ENCODE results near the gene NOC2L.
"Not testable (repeated sequence)": the region's sequence is repeated elsewhere in the genome, so short reads cannot be mapped to it uniquely, and the experiment has no call there.

Gene NOC2L

DNA sequence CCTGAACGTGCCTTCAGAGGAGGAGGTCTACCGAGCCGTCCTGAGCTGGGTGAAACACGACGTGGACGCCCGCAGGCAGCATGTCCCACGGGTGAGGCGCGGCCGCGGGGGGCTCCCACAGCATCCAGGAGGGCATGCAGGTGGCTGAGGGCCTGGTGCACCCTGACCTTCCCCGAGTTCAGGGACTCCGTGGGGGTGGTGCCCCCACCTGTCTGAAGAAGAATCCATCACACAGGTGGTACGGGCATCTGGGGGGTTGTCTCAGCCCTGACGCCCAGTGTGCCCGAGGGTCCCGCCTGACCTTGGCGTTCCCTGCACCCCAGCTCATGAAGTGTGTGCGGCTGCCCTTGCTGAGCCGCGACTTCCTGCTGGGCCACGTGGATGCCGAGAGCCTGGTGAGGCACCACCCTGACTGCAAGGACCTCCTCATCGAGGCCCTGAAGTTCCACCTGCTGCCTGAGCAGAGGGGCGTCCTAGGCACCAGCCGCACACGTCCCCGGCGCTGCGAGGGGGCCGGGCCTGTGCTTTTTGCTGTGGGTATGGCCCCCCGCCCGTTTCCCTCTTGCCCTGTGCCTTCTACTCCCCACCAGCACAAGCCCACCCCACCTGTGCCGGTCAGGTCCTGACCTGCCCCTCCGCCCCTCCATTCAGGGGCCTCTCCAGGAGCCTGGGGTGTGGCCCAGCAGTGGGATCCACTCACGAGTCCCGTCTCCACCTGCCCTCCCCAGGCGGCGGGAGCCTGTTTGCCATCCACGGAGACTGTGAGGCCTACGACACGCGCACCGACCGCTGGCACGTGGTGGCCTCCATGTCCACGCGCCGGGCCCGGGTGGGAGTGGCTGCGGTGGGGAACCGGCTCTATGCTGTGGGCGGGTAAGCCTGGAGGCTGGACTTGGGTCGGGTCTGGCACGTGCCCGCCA is 3.6 kb upstream of the NOC2L start:
- no peak for DNase-seq (ENCODE audit: low read depth)

DNA sequence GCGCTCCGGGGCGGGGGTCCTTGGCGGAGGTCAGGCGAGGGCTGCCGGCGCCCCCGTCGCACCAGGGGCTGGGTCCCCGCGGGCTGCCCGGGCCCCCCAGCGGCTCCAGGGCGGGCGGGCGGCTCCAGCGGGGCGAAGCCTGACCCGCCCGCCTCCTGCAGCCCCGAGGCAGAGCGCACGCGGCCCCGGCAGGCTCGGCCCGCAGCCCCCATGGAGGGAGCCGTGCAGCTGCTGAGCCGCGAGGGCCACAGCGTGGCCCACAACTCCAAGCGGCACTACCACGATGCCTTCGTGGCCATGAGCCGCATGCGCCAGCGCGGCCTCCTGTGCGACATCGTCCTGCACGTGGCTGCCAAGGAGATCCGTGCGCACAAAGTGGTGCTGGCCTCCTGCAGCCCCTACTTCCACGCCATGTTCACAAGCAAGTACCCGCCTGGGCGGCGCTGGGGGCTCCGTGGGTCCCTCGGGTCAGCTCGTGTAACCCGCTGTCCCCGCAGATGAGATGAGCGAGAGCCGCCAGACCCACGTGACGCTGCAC is 2.1 kb upstream of the NOC2L start:
- DNase-seq (ENCODE audit: low read depth) = peak; percentile 31

DNA sequence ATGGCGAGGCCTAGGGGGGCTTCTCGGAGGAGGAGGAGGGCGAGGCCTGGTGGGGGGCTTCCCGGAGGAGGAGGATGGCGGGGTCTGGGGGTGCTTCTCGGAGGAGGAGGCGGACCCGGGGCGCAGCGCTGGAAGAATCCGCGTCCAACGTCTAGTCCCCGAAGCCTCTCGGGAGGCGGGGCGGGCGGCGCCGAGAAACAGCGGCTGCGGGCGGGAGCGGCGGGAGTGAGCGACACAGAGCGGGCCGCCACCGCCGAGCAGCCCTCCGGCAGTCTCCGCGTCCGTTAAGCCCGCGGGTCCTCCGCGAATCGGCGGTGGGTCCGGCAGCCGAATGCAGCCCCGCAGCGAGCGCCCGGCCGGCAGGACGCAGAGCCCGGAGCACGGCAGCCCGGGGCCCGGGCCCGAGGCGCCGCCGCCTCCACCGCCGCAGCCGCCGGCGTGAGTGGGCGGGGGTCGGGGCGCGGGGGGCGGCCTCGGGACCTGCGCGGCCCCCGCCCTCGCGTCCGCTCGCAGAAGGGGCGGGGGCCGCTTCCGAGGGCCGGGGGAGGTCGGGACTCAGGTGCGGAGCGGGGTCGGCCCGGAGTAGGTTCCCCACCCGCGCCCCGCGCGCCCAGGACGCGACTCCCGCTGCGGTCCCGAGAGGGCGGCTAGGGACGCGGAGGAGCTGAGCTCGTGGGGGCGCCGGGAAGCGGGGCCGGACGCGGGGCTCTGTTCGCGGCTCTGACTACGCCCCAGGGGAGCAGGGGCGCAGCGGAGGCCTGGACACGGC is 1.5 kb upstream of the NOC2L start, which contains the start of gene KLHL17:
Gene KLHL17 (plus strand): TSS at position 222 of the 769 bp plus-strand sequence. CDS start 110 bp downstream, at position 332.
- peak; percentile 84 for DNase-seq (ENCODE audit: low read depth)

DNA sequence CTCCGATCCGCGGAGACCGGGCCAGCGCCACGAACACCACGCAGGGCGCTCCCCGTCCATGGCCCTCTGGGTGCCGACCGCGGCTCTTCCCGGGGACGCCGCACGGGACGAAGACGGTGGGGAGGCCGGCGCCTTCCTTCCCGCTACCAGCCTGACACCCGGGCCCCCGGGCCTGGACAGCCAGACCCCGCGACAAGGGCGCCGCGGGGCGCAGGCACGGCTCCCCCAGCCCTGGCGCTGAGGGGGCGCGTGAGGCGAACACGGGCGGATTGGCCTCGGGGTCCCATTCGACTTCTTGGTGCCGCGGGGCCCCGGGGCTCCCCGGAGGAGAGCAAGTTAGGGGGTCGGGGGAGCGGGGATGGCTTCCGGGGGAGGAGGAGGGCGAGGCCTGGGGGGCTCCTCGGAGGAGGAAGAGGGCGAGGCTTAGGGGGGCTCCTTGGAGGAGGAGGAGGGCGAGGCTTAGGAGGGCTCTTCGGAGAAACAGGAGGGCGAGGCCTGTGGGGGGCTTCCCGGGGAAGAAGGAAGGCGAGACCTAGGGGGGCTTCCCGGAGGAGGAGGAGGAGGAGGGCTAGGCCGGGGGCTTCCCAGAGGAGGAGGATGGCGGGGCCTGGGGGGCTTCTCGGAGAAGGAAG is 791 bp upstream of the NOC2L start:
- DNase-seq (ENCODE audit: low read depth) = no peak

DNA sequence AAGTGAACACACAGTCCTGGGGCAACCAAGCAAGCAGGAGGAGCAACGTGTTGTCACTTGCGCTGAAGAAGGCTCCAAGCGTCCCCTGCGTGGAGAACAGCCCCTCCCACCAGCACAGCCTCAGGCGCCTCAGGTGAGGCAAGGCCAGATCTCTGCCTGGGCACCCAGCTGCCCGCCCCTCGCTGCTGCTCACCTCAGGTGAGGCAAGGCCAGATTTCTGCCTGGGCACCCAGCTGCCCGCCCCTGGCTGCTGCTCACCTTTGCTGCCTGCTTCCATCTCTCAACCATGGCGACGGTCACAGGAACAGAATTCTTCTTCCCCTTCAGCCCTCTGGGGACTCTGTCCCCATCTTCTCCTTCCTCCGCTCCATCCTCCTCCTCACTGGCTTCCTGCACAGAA is 2.4 kb downstream of the NOC2L start:
- DNase-seq (ENCODE audit: low read depth) = no peak

DNA sequence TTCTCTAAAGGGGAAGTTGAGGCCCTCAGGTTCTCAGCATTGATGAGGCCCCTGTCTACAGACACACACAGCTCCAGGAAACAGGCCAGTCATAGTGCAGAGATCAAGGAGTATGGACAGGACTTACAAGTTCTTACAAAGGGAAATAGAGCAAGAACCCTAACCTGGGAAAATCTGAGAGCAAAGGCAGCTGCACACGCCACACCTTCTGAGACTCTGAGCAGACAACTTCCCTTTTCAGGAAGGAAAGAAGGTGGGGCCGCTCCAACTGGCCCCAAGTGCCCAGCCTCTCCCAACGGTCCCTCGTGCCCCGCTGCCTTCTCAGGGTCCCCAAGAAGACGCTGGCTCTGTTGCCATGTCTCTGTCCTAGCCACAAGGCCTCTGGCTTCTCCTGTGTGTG is 3.6 kb downstream of the NOC2L start:
- DNase-seq (ENCODE audit: low read depth) = no peak

DNA sequence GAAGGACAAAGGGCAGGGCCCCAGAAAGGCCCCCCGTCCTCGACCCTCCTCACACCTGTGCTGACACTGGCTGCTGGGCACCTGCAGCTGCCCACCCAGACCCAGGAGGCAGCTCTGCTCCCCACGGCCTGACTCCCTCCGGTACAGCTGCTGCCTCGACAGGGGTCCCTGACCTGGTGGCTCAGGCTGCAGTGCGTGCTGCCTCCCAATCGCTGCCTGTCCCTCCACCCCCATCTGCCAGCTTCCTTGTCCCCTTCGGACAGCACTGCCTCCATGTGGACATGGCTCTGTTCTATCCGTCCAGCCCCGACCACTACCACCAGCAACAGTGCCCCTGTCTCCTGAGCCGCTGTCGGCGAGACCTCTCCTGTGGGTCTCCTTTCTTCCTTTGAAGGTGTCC is 4.1 kb downstream of the NOC2L start:
- DNase-seq (ENCODE audit: low read depth) = no peak

DNA sequence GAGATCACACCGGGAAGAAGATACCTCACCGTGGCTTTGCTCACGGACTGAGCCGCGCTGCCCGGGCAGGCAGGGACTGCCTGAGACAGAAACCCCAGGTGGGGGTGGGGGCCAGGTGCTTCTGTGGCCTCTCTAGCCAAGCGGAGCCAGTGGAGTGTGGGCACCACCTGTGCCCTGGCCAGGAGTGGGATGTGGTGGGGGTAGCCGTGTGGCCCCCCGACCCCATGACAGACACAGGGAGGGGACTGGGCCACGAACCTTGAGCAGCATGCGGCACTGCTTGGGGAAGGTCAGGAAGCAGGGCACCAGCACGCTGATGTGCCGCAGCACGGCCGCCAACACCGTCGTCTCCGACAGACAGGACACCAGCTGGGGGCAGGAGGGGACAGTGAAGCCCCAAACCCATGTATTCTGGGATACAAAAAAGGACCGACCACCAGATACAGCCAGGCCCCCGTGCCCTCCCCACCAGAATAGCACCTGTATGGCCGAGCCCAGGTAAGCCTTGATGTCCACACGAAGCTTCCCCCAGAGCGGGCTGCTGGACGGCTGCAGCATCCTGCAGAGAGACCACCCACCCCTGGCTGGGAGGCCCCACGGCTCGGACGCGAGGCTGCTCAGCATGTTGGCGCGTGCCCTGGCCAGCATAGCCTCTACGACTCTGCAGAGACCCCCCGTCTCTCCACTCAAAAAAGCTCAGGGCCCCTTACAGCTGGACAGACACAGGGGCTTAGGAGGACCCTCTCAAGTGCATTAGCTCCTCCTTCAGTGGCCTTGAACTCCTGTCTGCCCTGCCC is 5.3 kb downstream of the NOC2L start:
- no peak for DNase-seq (ENCODE audit: low read depth)

DNA sequence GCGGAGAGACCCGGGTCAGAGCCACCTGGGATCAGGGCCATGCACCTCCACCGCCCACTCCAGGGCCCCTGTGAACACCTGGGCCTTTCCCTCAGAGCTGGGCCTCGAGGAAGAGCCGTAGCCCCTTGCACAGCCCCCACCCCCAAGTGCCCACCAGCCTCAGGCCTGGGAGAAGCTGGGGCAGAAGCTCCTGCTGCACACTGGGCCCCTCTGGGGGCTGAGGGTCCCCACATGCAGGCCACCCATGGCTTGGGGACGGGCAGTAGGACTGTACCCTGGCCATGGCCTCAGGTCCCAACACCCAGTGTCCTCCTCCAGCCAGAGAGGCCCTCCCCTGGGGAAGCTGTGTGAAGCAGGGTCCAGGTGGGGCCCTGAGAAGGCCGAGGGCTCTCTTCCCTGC is 6.5 kb downstream of the NOC2L start:
- no peak for DNase-seq (ENCODE audit: low read depth)

DNA sequence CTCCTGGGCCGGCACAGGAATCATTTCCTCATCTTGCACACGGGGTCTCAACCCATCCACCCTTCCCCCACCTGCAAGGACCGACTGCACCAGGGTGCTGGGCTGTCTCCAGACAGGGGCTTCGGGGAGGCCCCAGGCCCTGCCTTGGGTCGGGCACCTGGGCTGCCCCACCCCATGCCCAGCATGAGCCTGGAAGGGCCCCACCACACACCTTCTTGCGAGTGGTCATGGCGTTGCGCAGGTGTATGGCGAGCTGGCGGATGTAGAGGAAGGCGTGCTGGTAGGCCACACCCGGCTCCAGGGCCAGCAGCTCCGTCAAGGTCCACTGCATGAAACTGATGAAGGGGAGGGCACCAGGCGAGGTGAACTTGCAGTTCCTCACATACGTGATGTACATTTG is 6.9 kb downstream of the NOC2L start:
- DNase-seq (ENCODE audit: low read depth) = no peak

DNA sequence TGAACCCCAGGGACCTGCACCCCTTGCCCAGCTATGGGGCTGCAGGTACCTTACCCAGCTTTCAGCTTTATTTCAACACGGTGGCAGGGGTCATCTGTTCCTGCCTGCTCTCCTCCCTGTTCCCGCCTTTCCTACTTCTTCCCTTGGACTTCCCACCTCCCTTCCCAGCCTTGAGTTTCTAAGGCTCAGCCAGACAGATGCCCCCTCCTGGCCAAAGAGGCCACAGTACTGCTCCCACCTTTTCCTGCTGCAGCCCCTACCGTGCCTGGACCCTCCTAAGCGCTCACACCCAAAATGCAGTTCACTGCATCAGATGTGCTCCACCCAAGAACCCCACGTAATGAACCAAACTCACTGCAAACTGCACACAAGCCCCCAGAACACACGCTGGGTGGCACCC is 7.7 kb downstream of the NOC2L start:
- no peak for DNase-seq (ENCODE audit: low read depth)

DNA sequence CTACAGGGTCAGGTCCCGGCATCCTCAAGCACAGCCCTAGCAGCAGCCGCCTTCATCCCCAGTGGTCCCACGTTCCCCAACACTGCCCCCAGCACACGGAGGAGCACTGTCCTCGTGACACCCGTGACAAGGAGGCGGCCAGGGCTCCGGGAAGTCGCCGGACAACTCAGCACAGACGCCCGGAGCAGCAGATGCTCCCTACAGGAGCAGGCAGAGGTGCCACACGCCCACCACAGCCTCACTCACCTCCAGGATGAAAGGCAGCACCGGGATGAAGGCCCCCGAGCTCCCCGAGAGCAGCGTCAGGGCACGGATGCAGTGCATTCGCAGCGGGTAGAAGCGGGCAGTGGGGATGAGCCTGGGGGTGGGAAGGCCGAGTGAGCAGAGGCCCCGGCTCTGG is 8.2 kb downstream of the NOC2L start:
- no peak for DNase-seq (ENCODE audit: low read depth)

DNA sequence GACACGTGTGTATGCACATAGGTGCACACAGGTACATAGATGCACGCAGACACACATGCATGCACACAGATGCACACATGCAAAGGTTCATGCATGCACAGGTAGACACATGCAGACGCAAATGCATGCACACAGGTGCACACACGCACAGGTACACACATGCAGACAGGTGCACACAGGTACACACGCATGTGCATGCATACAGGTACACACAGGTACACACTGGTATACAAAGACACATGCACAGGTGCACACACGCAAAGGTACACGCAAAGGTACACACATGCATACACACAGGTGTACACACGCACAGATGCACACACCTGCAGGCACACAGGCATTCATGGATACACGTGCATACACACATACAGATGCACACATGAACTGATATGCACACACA is 8.8 kb downstream of the NOC2L start:
- DNase-seq (ENCODE audit: low read depth) = no peak

DNA sequence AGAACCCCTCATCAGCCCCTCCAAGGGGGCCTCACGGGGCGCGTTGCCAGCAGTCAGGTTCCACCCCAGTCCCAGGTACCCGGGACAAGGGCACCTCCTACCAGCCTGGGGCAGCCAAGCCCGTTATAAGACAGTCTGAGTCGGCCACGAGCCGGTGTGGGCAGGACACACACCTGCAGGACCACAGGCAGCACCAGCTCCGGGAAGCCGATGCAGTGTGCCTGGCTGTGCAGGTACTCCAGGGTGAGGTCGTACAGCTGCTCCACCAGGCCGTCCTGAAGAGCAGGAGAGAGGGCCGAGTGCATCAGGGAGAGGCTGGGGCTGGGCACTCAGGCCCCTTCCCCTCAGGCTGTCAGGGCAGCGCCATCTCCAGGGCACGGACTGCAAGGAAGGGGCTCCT is 11.1 kb downstream of the NOC2L start:
- DNase-seq (ENCODE audit: low read depth) = no peak

DNA sequence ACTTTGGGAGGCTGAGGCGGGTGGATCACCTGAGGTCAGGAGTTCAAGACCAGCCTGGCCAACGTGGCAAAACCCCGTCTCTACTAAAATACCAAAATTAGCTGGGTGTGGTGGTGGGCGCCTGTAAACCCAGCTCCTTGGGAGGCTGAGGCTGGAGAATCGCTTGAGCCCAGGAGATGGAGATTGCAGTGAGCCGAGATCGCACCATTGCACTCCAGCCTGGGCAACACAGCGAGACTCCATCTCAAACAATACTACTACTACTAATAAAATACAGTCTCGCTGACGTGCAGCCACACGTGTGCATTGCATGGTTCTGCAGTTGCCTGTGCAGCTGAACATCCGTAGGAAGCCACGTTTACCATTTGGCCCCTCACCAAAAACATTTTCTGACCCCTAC is 12.2 kb downstream of the NOC2L start:
- not testable (repeated sequence) for DNase-seq (ENCODE audit: low read depth)

DNA sequence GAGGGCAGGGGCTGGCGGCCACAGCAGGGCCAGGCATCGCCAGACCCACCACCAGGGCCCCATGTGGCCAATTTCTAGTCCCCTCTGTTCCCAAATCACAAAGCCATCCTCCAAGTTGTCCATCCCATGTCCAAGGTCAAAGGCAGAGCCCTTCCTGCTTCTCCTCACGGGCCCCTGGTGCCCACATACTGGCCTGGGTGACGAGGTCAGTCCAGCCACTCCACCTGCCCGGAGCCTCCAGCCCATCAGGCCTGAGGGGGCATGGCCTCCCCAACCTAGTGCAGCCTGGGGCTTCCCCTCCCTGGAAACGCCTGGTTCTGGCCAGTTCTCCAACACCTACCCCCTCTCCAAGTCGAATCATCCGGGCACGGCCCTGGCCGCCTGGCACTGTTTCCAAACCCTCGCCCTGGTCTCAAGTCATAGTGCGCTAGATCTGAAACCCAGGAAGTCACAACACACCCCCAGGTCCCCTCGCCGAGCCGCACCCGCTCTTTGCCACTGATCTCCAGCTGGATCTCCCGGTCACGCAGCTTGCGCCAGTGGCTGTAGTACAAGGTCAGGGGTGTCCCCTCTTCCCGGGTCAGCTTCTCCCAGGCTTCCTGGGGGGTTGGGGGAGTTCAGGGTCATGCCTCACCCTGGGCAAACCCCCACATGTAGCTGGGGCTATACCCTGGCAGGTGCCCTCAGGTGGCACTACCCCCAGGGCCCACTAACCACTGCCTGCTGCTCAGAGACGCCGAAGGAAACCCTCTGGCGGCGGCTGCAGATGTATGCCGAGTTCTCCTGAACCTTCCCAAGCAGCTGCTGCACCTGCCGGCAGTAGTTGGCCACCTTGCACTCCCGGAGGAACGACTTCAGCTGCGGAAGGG is 13.1 kb downstream of the NOC2L start:
- no peak for DNase-seq (ENCODE audit: low read depth)

DNA sequence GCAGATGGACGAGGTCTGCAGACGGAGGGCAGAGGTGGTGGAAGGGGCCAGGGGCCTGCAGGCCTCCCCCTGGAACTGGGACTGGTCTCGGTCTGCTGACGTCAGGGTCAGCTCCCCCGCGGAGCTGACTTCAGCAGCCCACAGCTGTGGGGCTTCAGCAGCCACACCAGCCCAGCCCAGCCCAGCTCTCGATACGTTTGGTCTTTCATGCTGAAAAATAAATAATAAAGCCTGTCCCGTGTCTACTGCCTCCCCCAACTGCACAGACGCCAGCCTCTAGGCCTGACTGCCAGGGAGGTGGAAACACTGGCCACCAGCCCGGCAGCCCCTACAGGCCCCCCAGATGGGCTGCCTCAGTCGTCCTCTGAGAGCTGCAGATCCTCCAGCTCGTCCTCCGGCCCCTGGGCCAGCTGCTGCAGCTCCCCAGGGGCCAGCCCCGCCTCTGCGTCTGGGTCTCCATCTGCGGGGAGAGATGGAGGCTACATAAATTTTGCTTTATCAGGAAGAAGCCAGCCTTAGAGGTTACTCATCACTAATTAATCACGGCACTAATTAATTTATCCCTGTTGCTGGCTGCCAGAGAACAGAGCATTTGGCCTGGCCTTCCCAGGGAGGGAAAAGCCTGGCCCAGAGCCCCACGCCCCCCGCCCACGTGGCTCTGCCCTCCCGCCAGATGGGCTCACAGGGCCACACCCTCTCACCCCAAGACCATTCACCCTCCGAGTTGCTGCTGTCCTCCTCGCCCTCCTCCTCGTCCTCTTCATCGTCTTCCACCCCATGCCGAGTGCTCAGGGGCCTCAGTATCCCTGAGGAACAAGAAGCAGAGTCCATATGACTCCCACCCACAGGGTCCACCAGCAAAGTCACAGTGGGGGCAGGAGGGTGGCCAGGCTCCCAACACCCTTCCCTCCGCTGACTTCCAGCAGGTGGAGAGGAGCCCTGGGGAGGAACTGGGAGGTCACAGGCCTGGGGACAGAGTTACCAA is 14.4 kb downstream of the NOC2L start:
- DNase-seq (ENCODE audit: low read depth) = peak; percentile 68

DNA sequence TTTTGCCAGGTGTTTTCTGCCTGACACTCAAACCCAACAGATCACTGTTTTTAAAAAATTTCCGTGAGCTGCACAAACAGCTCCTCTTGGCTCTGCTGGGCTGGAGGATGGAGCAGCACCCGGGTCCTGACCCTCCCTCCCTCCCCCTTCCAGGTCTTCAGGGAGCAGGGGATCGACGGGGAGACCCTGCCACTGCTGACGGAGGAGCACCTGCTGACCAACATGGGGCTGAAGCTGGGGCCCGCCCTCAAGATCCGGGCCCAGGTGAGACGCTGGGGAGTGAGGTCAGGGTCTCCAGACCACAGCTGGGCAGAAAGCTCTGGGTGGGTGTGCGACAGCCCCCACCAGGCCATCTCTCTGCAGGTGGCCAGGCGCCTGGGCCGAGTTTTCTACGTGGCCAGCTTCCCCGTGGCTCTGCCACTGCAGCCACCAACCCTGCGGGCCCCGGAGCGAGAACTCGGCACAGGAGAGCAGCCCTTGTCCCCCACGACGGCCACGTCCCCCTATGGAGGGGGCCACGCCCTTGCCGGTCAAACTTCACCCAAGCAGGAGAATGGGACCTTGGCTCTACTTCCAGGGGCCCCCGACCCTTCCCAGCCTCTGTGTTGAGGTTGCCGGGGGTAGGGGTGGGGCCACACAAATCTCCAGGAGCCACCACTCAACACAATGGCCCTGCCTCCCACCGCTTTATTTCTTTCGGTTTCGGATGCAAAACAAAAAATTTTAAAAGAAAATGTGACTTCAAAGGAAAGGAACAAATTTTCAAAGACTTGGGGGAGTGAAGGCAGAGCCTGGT is 15.3 kb downstream of the NOC2L start:
- DNase-seq (ENCODE audit: low read depth) = no peak
